PFSK-1 (cell line): Measurements from ENCODE around the gene GSG1L.

ENCODE experiments used
- POLR2AphosphoS5 ChIP-seq: IDR thresholded peaks from 2 replicates; pipeline ENCODE4 v1.6.1; 2012; ENCODE audit warnings: low read depth, mild to moderate bottlenecking, control low read depth, low read length, moderate library complexity
- TF ChIP-seq, protein P1 (sequence below), 2 experiments: IDR thresholded peaks; 2 replicates each; pipeline versions ENCODE4 v1.6.1 to v1.8.0; 2011 to 2012; ENCODE audit warnings: low read depth in 2 of 2, low read length in 2 of 2, control low read depth in 1 of 2, inconsistent platforms in 1 of 2, mild to moderate bottlenecking in 1 of 2, moderate library complexity in 1 of 2; ENCODE audit not compliant: insufficient read depth in 1 of 2

DNA sequence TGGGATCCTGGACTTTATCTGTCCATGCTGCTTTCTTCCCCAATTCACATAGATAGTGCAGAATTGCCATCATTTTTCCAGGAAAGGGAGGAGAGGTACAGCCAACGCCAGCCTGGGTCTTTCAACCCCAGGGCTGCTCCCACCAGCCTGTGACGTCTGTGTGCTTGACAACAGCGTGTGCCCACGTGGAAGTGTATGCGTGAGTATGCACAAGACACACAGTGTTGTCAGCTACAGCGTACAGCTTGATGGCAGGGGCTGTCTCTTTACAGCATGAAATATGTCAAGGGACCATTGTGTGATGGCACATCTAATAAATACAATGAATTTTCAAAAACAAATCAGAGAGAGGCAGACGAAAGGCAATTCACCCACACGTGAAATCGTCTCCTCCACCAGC is 62.3 kb downstream of the GSG1L start:
- TF ChIP-seq, protein P1, sequence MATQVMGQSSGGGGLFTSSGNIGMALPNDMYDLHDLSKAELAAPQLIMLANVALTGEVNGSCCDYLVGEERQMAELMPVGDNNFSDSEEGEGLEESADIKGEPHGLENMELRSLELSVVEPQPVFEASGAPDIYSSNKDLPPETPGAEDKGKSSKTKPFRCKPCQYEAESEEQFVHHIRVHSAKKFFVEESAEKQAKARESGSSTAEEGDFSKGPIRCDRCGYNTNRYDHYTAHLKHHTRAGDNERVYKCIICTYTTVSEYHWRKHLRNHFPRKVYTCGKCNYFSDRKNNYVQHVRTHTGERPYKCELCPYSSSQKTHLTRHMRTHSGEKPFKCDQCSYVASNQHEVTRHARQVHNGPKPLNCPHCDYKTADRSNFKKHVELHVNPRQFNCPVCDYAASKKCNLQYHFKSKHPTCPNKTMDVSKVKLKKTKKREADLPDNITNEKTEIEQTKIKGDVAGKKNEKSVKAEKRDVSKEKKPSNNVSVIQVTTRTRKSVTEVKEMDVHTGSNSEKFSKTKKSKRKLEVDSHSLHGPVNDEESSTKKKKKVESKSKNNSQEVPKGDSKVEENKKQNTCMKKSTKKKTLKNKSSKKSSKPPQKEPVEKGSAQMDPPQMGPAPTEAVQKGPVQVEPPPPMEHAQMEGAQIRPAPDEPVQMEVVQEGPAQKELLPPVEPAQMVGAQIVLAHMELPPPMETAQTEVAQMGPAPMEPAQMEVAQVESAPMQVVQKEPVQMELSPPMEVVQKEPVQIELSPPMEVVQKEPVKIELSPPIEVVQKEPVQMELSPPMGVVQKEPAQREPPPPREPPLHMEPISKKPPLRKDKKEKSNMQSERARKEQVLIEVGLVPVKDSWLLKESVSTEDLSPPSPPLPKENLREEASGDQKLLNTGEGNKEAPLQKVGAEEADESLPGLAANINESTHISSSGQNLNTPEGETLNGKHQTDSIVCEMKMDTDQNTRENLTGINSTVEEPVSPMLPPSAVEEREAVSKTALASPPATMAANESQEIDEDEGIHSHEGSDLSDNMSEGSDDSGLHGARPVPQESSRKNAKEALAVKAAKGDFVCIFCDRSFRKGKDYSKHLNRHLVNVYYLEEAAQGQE (IDR thresholded peaks at IDR 0.05; ENCODE audit: insufficient read depth in 1 of 2, low read depth in 2 of 2, low read length in 2 of 2): no peak
- TF ChIP-seq POLR2AphosphoS5: no peak
